DMS53 treated with DMSO at 0.1 percent for 48 hours (cell line): ENCODE results near the gene CDH10.

Source experiments
- DNase-seq: peaks from one replicate; lab custom pipeline; 2025; ENCODE audit not compliant: unreplicated experiment; lab: John Stamatoyannopoulos, UW

The CDH10 gene

GRCh38 chr5:24644761-24645160 lies at the start of gene CDH10:
Gene CDH10, minus strand, starts transcription at chr5:24644978. Its CDS starts 51,488 bp downstream, at chr5:24593490.
- DNase-seq, result peak; percentile 71

DNA sequence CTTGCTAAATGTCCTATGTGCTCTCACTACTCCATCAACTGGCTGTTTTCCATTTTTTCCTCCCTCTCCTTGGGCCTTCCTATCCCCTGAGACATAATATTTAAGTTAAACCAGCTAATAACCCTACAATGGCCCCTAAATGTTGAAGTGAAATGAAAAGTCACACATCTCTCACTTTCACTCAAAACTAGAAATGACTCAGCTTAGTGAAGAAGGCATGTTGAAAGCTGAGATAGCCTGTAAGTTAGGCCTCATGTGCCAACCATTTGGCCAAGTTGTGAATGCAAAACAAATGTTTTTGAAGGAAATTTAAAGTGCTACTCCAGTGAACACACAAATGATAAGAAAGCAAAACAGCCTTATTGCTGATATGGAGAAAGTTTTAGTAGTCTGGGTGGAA lies 48.8 kb upstream of the CDH10 start:
- no peak for DNase-seq

- no peak for DNase-seq
Measured at GRCh38 chr5:24691074-24691473, 46.3 kb upstream of the CDH10 start.

DNA sequence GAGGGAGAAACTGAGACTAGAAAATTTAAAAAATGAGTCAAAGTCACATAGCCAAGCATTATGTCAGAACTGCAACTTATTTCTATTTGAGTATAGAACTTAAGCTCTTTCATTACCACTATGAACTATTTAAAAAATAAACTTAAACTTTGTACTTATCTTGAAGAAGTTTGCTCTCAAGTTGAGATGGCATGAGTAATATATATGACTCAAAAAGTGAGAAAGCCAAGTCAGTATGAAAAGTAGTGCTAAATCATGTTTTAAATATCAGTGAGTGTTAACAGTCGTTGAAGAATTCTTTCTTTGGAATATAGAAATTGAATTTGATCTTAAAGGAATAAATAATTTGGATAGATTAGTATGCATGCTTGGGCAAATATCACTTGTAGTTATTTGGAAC lies 36.3 kb upstream of the CDH10 start:
- no peak for DNase-seq

- no peak for DNase-seq
Measured at GRCh38 chr5:24668050-24668449, 23.3 kb upstream of the CDH10 start.

DNA sequence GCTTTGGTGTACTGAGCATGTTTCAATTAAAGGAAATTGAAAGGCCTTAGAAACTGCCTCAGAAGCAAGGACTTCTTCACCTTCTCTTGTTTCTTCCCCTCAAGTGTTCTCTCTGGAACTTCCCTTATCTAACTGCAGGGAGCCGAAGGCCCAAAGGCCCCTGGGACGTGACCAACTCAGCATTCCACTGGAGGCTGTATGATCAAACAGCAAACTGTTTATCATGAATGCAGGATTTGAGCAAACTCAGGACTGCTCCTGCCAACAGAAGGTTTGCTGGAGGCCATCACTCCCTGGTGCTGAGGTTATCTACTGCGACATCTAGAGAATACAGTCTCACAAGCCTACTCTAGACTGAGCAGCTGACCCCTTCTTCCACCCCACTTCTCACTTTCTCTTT lies 4.8 kb upstream of the CDH10 start:
- DNase-seq, result no peak

GRCh38 chr5:24646915-24647314 lies 2.1 kb upstream of the CDH10 start:
- peak; percentile 34 for DNase-seq

DNA sequence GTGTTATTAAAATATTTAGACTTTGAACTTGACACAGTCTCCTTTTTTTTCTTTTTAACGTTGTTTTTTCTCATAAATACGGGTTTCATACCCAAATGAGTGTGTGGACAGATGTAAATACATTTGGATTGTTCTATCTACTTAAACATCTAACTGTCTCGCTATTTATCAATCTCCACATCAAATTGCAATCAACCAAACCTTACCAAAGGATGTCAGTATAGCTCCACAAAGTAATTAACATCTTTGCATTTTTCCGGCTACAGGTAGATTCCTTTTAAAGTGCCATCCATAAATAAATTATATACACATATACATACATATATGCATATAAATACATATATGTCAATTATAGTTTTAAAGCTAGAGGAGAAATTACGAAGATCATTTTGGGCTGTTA lies 705 bp upstream of the CDH10 start:
- DNase-seq, result no peak

GRCh38 chr5:24643880-24644279 lies 898 bp downstream of the CDH10 start:
- no peak for DNase-seq

DNA sequence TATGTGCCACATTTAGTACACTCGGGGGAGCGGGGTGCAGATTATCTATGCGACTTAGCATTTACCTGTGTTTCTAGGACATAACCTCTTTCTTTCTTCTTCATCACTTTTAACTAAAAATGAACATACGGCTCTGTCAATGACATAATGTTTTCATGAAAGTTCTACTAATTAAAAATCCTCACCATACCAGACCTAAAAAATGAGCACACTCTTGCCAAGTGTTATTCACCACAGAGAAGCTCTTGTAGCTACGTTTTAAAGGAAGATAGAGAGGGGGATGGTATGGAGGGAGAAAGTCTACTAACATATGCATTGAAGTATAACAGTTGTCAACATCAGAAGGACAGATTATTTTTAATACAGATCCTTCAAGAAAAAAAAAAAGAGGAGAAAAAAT lies 1.6 kb downstream of the CDH10 start:
- DNase-seq, result no peak

DNA sequence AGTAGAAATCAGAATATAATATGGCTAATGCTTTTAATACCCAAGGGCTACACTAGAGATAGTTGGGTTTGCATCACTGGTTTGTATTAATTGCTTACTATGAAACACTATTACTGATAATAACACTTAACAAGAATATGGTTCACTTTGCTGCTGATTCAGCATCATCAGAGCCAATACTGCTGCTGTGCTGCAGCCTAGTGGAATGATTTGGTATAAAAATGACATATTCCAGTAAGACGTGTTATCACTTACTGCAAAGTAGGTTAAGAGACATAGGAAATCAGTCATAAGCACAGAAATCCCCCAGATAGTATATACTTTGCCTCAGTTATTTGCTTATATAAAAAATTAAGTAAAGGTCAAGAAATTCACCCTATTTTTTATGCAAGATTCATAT lies 2.8 kb downstream of the CDH10 start:
- DNase-seq, result peak; percentile 67

DNA sequence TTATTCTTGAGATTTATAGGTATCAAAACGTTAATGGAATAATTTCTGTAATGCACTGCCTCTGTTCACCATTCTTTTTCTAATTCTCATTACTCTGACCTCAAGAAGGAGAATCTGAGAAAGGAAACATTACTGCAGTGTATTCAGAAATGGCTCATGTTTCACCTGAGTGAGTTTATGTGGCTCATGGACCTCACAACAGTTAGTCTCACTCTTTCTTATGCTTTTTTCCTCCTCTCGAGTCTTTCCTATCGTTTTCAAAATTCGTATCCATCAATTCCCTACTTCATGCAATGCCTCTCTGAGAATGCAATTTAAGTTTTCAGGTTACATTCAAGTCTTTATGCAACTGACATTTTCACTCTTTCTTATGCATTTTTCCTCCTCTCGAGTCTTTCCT lies 9.6 kb downstream of the CDH10 start:
- no peak for DNase-seq

GRCh38 chr5:24633715-24634325 lies 11.0 kb downstream of the CDH10 start:
- DNase-seq, result peak; percentile 68

GRCh38 chr5:24632353-24632752 lies 12.4 kb downstream of the CDH10 start:
- no peak for DNase-seq

DNA sequence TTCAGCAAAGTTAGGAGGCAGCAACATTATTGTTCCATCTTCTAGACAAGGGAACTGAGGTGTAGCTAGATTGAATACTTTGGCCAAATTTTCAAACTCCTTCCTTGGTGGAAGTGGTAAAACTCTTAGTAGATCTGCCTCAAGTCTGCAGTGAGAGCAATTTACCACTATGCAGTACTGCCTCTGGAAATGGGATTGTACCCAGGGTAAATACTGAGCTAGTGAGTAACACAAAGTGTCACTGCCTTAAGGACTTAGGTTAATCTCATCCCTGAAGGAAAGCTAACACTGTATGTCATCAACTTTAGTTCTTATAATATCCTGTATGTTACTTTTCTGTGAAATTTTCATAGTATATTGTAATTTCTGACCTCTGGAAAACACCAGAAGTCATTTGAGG lies 13.9 kb downstream of the CDH10 start:
- DNase-seq, result no peak

DNA sequence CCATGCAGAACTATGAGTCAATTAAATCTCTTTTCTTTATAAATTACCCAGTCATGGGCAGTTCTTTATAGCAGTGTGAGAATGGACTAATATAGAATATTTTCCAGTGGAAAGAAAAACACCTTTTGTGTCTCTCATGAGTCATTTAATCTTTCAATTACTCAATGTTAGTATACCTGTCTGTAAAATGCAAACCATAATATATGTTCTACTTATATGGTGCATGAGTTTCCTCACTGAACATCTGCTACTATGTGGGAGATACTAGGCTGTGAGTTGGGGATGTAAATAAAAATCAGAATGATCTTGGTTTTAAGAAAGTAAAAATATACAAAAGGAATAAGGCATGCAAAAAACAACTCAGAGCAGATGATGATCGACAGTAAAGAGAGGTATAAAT lies 15.0 kb downstream of the CDH10 start:
- DNase-seq, result no peak

GRCh38 chr5:24624872-24625271 lies 19.9 kb downstream of the CDH10 start:
- DNase-seq, result no peak

DNA sequence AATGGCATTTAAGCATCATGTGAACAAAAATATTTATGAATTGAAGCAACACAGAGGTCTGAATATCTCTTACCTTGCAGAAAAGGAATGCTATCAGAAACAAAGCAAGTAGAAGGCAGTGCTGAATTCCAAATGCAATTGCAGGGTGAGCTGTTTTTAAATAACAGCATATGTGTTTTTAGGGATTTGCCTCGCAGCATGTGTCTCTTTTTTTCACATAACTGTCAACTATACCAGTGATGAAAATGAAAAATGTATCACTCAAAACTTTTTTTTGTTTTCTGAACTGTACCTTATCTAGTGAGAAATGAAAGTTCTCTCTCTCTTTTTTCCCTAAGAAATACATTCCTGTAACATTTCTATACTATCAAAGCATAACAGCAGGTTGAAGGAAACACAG lies 21.2 kb downstream of the CDH10 start:
- DNase-seq, result no peak

GRCh38 chr5:24623031-24623430 lies 21.7 kb downstream of the CDH10 start:
- no peak for DNase-seq

DNA sequence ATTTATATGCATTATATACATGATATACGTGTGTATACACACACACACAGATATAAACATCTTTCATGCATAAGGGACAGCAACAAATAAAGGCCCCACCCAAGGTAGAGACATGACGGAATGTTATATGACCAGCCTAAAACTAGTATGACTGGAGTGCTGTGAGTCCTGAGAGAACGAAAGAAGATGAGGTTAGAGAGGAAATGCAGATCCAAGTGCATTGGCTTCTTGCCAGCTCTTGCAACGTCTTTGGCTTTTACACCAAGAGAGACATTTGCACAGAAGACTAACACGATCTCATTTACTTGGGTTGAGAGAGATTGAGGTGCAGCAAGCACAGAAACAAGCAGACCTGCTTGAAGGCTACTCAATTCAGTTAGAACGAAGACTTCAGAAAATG lies 23.0 kb downstream of the CDH10 start:
- peak; percentile 24 for DNase-seq

DNA sequence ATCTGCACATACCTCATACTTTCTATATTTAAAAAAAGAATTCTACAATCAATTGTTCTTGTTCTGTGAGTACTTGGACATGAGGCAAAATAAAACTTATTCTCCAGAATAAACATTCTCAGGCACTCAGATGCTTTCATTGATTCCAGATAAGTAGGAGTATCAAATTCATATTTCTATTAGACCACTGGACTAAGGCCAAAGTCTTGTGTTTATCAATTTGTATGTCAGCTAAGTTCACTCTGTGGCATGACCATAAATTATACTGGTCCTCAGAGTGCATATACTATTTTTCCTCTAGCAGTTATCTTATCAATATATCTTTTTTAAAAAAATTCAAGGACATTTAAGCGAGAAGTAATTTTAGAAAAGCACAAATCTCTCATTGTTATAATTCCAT lies 28.2 kb downstream of the CDH10 start:
- no peak for DNase-seq

GRCh38 chr5:24615159-24615558 lies 29.6 kb downstream of the CDH10 start:
- no peak for DNase-seq

- no peak for DNase-seq
Measured at GRCh38 chr5:24609706-24610105, 35.1 kb downstream of the CDH10 start.

DNA sequence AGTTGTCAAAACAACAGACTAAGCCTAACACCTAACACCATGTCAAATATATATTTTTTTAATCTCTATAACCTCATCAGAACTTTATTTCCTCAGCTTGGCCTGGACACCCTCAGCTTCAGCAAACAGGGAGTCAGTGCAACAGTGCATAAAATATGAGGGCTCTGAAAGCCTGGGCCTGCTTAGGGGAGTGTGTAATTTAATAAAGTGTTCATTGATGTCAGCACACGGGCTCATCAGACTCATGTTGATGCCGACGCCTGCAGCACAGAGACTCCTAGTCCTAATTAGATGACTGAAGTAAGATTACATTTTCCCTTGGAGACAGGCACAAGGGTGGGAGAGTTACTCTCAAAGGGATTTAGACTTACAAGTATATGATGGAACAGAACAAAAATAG lies 37.8 kb downstream of the CDH10 start:
- no peak for DNase-seq
